NCI-H526 treated with DMSO at 0.1 percent for 48 hours (cell line): Measurements from ENCODE around the gene TMEM250.

Experiments
- DNase-seq: peaks from one replicate; lab custom pipeline; 2025; lab: John Stamatoyannopoulos, UW

Gene TMEM250

DNA sequence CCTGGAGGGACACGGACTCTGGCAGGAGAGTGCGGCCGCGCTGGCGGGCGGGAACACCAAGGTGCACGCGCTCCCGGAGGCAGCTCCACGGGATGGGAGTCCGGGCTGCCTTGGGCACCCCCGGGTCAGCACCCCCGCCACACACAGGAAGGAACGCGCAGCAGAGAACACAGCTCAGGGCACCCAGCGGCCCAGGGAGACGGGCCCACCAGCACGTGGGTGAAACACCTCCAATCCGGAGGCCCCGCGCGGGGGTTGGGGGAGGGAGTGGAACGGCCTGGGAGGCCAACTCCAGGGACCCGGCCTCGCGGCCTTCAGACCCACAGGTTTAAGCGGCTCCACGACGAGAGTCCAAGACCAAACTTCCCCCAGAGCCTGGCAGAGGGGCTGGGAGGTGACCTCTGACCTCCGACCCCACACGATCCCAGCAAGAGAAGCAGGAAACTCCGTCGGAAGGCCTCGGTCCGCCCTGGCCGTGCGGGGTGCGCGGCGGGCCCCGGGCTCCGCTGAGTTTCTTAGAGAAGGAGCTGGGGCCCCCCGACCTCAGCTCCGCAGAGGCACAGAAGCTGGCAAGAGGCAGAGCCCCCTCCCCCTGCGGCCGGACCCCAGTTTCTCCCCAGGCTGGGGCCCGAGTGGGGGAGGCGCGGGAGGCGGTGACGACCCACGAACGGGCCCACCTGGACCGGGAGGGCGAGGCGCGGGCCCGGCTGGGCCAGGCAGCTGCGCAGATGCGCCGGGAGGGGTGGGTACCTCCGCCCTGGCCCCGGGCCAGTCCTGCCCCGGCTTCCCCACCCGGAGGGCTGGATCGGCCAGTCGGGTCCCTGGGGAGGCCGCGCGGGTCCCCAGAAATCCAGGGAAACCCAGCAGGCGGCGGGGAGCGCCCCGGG, 24.4 kb downstream of the TMEM250 start:
- no peak for DNase-seq

DNA sequence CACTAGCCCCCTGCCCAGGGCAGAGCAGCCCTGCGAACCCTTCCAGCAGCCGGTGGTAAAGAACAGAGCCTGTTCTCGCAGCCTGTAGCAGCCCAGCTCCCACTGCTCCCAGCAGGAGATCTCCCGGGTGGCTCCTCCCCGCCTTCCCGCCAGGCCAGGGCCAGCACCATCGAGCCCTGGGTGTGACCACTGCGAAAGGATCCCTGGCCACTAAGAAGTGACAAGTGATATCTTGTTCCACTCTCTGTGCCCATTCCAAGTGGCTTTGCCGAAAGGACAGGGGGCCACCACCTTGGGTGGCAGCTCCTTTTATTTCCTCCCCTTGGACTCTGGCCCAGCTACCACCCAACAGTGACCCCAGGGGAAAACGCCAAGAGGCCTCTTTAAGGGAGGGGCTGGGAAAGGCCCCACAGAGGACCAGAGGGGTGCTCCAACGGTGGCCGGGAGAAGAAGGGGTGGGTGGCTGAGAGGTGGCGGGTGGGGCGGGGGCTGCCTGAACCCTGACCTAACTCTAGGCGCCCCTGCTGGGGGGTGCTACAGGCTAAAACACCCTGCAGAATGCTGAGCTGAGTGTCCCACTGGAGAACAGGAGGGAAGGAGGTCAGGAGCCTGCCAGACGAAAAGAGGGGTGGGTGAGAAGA, 25.2 kb downstream of the TMEM250 start:
- no peak for DNase-seq

DNA sequence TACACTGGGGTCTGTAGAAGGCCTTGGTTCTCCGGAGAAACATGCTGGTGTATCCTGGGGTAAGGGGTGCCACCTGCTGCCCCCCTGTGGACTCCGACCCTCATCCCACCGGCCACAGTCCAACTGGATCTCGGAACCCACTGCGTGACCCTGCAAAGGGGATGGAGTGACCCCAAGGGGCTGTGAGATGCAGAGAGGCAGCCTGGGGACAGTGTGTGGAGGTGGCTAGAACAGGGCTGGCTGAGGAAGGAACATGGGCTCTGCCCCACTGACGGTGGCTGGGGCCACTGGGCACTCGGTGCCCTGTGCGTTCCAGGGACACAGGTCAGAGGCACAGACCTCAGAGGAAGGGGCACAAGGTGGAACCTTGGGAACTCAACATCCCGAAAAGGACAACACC, 25.9 kb downstream of the TMEM250 start:
- no peak for DNase-seq

DNA sequence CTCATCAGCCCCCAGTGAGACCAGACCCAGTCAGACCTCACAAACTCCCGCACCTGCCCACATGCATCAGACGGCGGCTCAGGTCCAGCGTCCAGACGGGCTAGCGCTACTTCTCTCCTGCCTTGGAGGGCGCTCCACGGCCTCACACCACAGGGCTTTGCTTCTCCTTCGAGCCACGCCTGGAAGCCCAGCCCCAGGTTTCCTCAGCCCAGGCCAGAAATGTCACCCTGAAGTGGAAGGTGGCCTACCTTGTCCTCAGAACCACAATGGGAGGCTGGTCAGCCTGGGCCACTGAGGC, 26.4 kb downstream of the TMEM250 start:
- no peak for DNase-seq

DNA sequence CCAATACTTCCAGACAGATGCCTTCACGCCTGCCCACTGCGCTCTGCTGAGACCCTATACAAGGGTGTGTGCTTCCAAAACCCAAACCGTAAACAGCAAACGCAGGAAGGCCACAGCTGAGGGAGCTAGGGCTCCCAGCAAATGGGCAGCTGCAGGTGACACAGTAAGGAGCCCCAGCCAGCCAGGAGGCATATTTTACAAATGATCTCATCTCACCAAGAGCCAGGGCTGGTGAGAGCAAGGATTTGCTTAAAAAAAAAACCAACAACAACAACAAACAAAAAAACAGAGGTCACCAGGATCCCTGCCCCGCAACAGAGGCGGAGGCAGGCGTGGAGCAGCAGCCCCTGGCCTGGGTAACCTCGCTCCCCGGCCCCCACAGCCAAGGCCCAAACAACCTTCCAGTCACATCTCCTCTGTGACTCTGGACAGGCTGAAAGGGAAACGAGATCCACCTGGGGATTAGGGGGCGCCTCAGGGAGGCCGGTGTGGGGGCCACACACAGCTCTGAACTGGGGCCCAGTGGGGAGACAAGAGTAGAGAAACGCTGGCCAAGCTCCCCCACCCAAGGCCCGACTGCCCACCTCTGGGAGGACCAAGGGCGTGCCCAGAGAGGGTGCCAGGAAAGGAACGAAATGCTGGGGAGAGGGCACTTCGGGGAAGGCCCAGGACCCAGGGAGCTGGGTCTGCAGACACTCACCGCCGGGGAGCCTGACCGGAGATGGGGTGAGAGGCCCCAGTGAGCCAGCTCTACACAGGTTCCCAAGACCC, 26.9 kb downstream of the TMEM250 start:
- no peak for DNase-seq

DNA sequence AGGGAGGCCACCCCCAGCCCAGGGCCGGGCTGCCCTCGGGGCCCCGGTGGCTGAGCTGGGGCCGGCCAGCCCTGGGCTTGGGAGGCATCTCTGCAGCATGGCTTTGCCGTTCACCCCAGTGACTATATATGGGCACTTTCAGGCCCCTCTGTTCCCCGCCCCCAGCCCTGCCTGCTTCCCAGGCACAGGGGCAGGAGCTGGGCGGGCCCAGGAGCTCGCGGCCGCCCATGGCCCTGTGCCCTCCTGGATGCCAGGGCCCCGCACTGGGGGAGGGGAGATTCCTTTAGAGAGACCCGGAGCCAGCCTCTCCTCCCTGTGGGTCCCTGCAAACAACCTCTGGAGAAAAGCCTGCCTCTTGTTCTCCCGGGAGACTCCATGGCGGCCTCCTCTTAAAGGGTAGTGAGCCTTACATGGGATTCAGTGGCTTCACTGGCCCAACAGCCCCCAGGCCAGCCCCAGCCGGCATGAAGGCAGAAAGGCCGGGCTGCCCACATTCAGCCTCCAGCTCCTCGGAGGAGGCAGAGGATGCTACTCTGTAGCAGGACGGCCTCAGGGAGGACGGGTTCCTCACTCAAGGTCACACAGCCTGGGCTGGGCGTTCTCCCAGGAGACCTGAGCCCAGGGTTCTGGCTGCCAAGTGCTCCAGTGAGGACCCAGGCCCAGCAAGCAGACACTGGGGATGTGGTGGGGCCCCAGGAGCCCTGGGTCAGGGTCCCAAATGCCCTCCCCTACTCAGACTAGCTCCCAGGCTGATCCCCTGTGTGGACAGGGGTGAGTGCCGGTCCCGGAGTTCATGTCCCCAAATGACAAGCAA, 27.7 kb downstream of the TMEM250 start:
- no peak for DNase-seq

DNA sequence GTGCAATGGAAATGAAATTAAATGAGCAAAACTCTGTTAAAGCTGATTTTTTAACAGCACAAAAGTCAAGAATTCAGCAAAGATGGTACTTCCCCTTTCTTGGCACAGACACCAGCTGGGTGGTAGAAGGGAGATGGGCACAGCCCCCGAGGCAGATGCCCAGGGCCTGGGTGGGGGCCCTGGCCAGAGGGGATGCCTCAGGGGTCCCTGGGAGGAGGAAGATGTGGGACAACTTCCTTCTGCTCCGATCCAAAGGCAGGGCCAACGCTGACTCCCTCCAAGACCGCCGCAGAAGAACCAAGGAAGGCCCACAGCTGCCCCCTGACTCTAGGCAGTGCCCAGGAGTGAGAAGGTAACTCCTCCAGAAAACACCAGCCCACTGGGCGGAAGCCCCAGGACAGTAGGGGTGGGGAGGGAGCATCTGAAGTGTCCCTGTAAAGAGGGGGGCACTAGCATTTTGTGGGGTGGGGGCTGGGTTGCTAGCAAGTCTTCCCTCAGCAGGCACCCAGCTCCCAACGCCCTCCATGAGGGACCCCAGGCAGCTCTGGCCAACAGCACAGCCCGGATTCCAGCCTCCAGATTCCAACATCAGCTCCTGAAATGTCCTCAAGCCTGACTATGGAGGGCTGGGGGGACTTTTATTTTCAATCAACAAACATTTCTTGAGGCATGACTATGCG, 28.5 kb downstream of the TMEM250 start:
- no peak for DNase-seq

DNA sequence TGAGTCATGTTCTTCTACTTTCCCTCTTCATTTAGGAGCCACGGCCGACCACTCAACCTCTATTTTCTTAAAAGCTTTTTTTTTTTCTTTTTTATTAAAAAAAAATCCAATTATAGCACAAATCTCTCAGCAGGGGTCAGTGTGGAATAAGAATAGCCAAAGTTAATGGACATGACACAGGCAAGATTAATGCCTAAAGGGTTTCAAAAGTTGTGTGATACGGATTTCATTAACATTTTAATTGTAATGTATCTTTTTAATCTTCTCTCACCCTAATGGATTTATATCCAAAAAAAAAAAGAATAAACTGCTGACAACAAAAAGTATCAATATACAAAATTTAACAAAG, 29.0 kb downstream of the TMEM250 start:
- DNase-seq, result no peak

DNA sequence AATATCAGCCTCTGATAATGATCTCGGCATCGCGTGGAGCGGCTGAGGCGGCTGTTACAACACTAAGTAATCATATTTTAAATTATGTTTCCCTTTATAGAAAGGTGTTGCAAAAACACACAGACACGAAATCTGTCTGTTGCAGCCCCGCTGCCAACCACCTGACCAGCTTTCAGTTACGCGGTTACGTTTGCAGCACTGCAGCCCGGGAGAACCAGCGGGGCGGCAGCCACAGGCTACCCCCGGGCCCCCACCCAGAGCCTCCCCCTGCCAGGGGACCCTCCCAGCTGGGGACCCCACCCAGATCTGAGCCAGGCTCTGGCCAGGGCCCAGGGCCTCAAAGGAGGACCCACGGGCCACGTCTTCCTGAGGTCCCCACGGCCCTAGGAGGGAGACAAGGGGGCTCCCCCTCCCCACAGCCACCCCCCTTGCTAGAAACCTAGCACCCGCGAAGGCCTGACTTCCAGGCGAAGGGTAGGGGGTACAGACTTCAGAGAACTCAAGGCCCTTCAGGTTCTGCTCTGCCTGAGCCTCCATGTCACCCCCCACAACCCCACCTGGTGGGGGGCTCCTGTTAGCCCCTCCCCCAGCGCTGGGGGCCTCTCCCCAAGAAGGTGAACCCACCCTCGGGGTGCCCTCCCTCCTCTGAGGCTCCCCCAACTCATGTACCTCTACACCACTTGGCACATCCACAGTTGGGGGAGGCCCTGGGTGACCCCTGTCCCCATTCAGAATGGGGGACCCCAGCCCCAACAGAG, 29.6 kb downstream of the TMEM250 start:
- DNase-seq, result peak; percentile 61

DNA sequence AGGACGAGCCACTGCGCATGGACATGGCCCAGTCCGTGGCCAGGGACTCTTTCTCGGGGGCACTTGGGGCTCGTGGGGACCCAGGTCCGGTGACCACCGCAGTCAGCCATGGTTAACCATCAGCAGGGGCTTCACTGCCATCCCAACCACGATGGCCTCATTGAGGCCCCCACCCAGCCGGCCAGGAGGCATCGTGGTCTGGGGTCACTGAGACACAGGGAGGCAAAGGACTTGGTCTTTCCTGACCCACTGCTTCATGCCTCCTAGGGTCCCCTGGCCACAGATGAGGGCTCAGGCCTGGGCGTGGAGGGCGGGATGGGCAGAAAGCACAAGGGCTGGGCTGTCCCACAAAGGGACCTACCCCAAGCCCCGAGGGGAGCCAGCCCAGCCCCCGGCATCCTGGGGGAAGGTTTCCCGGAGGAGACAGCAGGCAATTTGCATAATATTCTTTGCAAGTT, 30.2 kb downstream of the TMEM250 start:
- DNase-seq, result no peak

DNA sequence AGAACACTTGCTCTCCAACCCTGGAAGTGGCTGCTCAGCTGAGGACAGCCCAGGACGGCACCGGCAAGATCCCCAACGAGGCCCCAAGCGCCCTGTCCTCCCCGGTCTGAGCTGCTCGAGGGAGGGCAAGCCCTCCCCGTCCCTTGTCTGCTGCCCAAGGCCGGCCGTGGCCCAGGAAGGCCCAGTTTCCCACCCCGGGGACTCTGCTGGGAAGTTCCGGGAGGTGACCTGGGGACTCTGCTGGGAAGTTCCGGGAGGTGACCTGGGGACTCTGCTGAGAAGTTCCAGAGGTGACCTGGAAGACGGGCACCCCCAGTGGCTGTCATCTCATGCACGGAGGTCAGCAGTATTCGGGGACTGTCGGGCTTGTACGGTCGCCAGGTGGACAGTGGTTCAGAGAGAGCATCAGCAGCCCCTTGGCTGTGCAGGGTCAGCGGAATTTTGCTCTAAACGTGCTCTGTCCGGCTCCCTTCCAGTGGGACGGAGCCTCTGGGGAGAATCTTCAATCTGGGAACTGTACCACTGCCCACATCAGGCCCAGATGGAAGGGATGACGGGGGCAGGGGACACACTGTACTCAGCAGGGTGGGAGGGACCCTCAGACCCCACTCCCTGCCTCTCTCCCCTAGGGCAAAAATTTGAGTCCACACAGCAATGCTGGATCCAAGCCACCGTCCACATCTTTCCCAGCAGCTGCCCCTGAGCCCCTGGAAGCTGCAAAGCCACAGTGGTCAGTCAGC, 30.8 kb downstream of the TMEM250 start:
- DNase-seq, result no peak

DNA sequence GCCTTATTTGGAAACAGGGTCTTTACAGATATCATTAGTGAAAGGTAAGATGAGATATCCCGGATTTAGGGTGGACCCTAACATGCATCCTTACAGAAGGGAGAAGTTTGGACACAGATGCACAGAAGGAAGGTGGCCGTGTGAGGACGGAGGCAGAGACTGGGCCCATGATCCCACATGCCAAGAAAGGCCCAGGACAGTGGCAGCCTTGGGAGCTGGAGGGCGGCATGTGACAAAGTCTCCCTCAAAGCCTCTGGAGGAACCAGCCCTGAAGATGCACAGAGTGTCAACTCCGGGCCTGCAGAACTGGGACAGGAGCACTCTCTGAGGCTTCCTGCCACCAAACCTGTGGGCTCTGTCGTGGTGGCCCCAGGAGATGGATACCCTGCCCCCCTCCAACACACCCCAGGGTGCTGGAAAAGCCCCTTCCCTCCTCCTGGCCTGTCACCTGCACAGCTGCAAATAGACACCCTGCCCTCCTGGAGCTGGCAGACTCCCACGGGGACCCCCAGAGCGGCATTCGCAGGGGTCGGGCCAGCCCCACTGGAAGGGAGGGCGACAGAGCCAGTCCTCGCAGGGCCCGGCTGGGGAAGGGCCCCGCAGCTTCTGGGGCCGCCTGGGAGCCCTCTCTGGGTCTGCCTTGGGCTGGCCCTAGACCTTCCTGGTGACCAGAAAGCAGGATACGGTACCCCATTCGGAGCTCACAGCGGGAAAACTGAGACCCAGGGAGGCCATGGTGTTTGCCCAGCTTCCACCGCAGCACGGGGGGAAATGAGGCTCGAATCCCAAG, 31.5 kb downstream of the TMEM250 start:
- DNase-seq, result no peak

DNA sequence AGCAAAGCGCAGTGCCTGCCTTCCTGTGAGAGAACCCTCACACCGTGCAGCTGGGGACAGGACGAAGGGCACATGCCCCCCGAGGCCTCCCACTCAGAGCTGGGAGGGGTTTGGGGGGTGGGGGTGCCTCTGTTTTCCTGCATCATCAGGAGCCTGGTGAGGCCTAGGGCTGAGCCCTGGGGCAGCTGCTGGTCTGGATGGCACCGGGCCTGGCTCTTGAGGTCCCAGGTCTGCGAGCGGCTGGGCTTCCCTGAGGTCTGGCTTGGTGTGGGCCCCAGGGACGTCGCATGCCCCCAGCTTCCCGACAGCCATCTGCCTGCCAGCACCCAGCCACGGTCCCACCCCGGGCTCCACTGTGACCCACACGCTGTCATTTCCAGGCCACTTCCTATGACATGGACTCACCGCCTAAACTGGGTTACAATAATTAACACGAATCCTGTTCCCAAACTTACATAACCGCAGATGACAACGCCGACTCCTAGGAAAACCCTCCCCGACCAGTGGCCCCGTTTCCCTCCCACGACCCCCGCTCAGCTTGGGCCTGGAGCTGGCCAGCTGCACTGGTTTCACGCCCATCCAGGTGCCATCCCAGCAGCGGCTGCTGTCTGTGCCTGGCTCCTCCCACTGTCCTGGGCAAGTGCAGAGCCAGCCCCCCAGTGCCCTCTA, 32.3 kb downstream of the TMEM250 start:
- no peak for DNase-seq

DNA sequence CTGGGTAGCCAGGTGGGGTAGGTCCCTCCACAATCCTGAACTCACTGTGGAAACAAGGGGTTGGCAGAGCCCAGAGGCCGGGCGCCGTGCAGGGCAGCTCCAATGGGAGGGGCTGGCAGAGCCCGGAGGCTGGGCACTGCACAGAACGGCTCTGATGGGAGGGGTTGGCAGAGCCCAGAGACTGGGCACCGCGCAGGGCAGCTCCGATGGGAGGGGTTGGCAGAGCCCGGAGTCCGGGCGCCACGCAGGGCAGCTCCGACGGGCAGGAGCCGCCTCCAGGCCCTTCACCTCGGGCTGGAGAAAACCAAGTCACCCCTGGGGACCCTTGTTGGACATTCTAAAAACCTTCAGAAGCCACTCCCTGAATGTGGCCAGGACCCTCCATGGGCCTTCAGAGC, 32.9 kb downstream of the TMEM250 start:
- no peak for DNase-seq

DNA sequence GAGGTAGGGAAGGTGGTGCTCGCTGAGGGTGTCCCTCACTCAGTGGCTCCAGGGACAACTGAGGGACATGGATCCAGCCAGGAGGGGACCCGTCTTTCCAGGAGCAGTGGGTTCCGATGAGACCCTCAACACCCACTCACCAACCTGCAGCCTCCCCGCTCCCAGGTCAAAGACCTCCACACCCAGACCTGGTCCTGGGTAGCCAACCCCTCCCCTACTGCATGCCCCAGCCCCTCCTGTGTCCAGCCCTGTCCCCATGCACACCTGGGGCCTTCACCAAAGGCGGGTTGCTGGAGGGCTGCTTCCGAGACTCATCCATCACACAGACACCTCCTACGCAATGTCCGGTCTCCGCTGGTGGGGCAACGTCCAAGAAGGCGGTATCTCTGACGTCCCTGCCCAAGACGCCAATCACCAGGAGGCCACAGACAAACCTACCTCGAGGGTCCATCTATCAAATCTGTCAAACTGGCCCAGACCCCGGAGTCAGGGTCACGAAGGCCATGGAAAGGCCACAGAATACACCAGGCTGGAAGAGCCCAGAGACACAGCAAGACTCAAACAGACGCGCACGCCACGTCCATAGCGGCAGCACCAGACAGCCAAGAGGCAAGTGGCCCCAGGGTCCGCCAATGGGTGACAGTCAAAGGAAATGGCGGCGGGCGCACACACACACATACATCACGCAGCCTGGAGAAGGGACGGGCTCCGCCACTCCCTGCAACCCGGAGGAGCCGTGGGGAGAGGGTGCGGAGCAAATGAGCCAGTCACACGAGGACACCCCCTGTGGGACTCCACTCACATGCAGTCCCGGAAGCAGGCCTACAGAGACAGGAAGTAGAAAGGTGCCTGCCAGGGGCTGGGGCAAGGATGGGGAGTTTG, 34.4 kb downstream of the TMEM250 start:
- DNase-seq, result no peak

DNA sequence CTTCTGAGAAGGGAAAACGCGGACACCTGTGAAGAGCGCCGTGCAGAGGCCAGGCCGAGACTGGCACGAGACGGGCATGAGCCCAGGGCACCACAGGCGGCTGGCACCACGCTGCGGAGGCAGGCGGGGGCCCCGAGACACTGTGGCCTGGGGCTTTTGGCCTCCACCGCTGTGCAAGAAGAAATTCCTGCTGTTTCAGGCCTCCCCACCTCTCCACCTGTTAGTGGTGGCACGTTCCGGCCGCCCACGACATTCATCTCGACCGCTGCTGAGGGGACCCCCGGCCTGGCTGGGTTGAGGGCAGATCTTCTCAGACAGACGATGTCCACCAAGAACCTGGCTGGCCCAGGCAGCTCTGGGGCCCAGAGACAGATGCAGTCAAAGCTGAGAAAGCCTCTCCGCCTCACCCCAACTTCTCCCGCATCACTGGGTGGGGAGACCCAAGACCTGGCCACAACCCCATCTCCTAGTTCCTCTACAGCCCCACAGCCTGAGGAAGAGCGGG, 35.1 kb downstream of the TMEM250 start:
- DNase-seq, result no peak
